Neural cell (in vitro differentiated cells): ENCODE results near the gene SFMBT2. TPM values are rescaled to one million over a fixed set of nuclear protein-coding genes. Genes with fewer than 3 reads are reported as not detected.

Experiments used
- H2AFZ ChIP-seq: fragments of 200-600, 300-800 bp; sonication (generic), shearing (Covaris generic); 2 replicates; pipeline ENCODE4 v1.6.0; 2014; ENCODE audit warnings: low read depth, mild to moderate bottlenecking, antibody characterized with exemption, low read length, moderate library complexity
- H3F3A ChIP-seq: fragments of 200-600 bp; shearing (Covaris generic); 2 replicates; pipeline ENCODE4 v1.6.1; 2016; ENCODE audit warnings: mild to moderate bottlenecking, moderate library complexity, mixed read lengths, antibody characterized with exemption, low read length; ENCODE audit not compliant: insufficient read depth, poor library complexity, severe bottlenecking
- H3K27ac ChIP-seq: fragments of 200-600, 300-800 bp; sonication (generic), shearing (Covaris generic); 2 replicates; pipeline ENCODE4 v1.5.1; 2014; ENCODE audit warnings: mild to moderate bottlenecking, low read length, moderate library complexity
- H3K27me3 ChIP-seq: fragments of 300-800, 200-600 bp; sonication (generic), shearing (Covaris generic); 2 replicates; pipeline ENCODE4 v1.6.0; 2014; ENCODE audit warnings: mild to moderate bottlenecking, low read depth, low read length, moderate library complexity; ENCODE audit not compliant: insufficient read depth
- H3K36me3 ChIP-seq: fragments of 300-800, 200-600 bp; sonication (generic), shearing (Covaris generic); 2 replicates; pipeline ENCODE4 v1.5.1; 2014; ENCODE audit warnings: mild to moderate bottlenecking, antibody characterized with exemption, low read length, moderate library complexity; ENCODE audit not compliant: insufficient read depth
- H3K4me2 ChIP-seq: fragments of 300-800, 200-600 bp; sonication (generic), shearing (Covaris generic); 2 replicates; pipeline ENCODE4 v1.6.0; 2014; ENCODE audit warnings: mild to moderate bottlenecking, low read length
- H3K4me3 ChIP-seq: fragments of 300-800, 200-600 bp; sonication (generic), shearing (Covaris generic); 2 replicates; pipeline ENCODE4 v1.5.1; 2014; ENCODE audit warnings: mild to moderate bottlenecking, low read length, moderate library complexity
- H3K79me2 ChIP-seq: fragments of 200-600 bp; shearing (Covaris generic); replicated peaks from 2 replicates; pipeline ENCODE4 v1.6.0; 2014; ENCODE audit warnings: mild to moderate bottlenecking, low read length, moderate library complexity; ENCODE audit not compliant: insufficient read depth
- H3K9ac ChIP-seq: fragments of 300-800, 200-600 bp; sonication (generic), shearing (Covaris generic); 2 replicates; pipeline ENCODE4 v1.6.1; 2016; ENCODE audit warnings: mild to moderate bottlenecking, low read length, mixed read lengths
- H3K9me2 ChIP-seq: fragments of 200-600 bp; shearing (Covaris generic); 2 replicates; pipeline ENCODE4 v1.6.1; 2016; ENCODE audit warnings: mild to moderate bottlenecking, low read length, mixed read lengths; ENCODE audit not compliant: insufficient read depth
- H3K9me3 ChIP-seq: fragments of 200-600, 300-800 bp; sonication (generic), shearing (Covaris generic); 2 replicates; pipeline ENCODE4 v1.6.1; 2016; ENCODE audit warnings: mild to moderate bottlenecking, mixed run types, low read length, moderate library complexity, mixed read lengths
- H4K20me1 ChIP-seq: fragments of 200-600 bp; shearing (Covaris generic); 2 replicates; pipeline ENCODE4 v1.6.1; 2016; ENCODE audit warnings: mild to moderate bottlenecking, mixed run types; ENCODE audit not compliant: insufficient read depth
- EP300 ChIP-seq: fragments of 450-650 bp; conservative IDR thresholded peaks from 2 replicates; pipeline ENCODE4 v1.6.1; 2014; ENCODE audit warnings: antibody characterized with exemption, mild to moderate bottlenecking, moderate library complexity; ENCODE audit not compliant: poor library complexity, severe bottlenecking
- EZH2 ChIP-seq: fragments of 200-600, 300-800 bp; shearing (Covaris generic), sonication (generic); IDR thresholded peaks from 2 replicates; pipeline ENCODE4 v1.6.1; 2014; ENCODE audit warnings: antibody characterized with exemption, low read length, borderline replicate concordance, mild to moderate bottlenecking; ENCODE audit not compliant: insufficient read depth, poor library complexity, severe bottlenecking
- MXI1 ChIP-seq: fragments of 450-650 bp; conservative IDR thresholded peaks from 2 replicates; pipeline ENCODE4 v1.6.1; 2014; ENCODE audit warnings: antibody characterized with exemption, mild to moderate bottlenecking; ENCODE audit not compliant: poor library complexity, severe bottlenecking
- POLR2AphosphoS5 ChIP-seq: IDR thresholded peaks from 2 replicates; pipeline ENCODE4 v1.6.1; 2012
- RAD21 ChIP-seq: fragments of 450-650 bp; conservative IDR thresholded peaks from 2 replicates; pipeline ENCODE4 v1.6.1; 2014; ENCODE audit warnings: antibody characterized with exemption, mild to moderate bottlenecking, moderate library complexity
- REST ChIP-seq: IDR thresholded peaks from 2 replicates; pipeline ENCODE4 v1.6.1; 2012; ENCODE audit warnings: borderline replicate concordance
- SMC3 ChIP-seq: fragments of 450-650 bp; conservative IDR thresholded peaks from 2 replicates; pipeline ENCODE4 v1.6.1; 2014; ENCODE audit warnings: antibody characterized with exemption, mild to moderate bottlenecking, moderate library complexity; ENCODE audit not compliant: poor library complexity
- TAF1 ChIP-seq: IDR thresholded peaks from 2 replicates; pipeline ENCODE4 v1.6.1; 2012; ENCODE audit warnings: low read depth
- polyA plus RNA-seq: library from polyadenylated mRNA; depleted of rRNA; stranded (reverse); fragments of >200 nt; gene quantifications from 2 replicates; pipeline ENCODE4 v1.2.3, GENCODE V29; 2014

SFMBT2 gene
- polyA plus RNA-seq, 1 donor from 2014 or later = 1.3 TPM

GRCh38 chr10:7188456-7189050 is 222.3 kb downstream of the SFMBT2 start:
- no peak overlapping the region for H3K27ac ChIP-seq
- H3K4me3 ChIP-seq = no peak overlapping the region
- no peak overlapping the region for H3K9ac ChIP-seq
- H3K4me2 ChIP-seq = no peak overlapping the region
- H3K36me3 ChIP-seq = no peaks in the 10 kb centered on the region
- H3K27me3 ChIP-seq = no peaks in the 10 kb centered on the region
- H3K9me3 ChIP-seq = no peaks in the 10 kb centered on the region
- H3K9me2 ChIP-seq = no peaks in the 10 kb centered on the region
- no peak overlapping the region for H2AFZ ChIP-seq
- H4K20me1 ChIP-seq = no peaks in the 10 kb centered on the region
- no peak for TF ChIP-seq TAF1
- TF ChIP-seq EP300 = no peak
- no peak for TF ChIP-seq MXI1
- H3F3A ChIP-seq = no peaks in the 10 kb centered on the region
- H3K79me2 ChIP-seq = no peaks in the 10 kb centered on the region

GRCh38 chr10:7186387-7187018 is 224.3 kb downstream of the SFMBT2 start:
- H3K27ac ChIP-seq = no peak overlapping the region
- no peak overlapping the region for H3K4me3 ChIP-seq

GRCh38 chr10:7185367-7185690 is 225.5 kb downstream of the SFMBT2 start:
- H3K4me3 ChIP-seq = no peak overlapping the region
- H4K20me1 ChIP-seq = no peaks in the 10 kb centered on the region
- no peaks in the 10 kb centered on the region for H3K9me3 ChIP-seq
- TF ChIP-seq SMC3 = no peak
- TF ChIP-seq REST = no peak
- TF ChIP-seq TAF1 = no peak
- TF ChIP-seq MXI1 = no peak
- TF ChIP-seq RAD21 = no peak
- no peak for TF ChIP-seq EP300
- no peak overlapping the region for H3K9ac ChIP-seq
- H3K27ac ChIP-seq = no peak overlapping the region
- no peaks in the 10 kb centered on the region for H3K27me3 ChIP-seq
- H3K36me3 ChIP-seq = no peaks in the 10 kb centered on the region
- H3K79me2 ChIP-seq = no peaks in the 10 kb centered on the region
- no peak overlapping the region for H2AFZ ChIP-seq
- no peaks in the 10 kb centered on the region for H3F3A ChIP-seq
- H3K4me2 ChIP-seq = no peak overlapping the region
- no peaks in the 10 kb centered on the region for H3K9me2 ChIP-seq

More at GRCh38 chr10:7186387-7187018, 224.3 kb downstream of the SFMBT2 start:
- TF ChIP-seq POLR2AphosphoS5 (peak; percentile 13), EP300 (peak; percentile 11), EZH2 (no peak)
- no peaks in the 10 kb centered on the region for H3K9me2 ChIP-seq
- no peak overlapping the region for H2AFZ ChIP-seq
- no peaks in the 10 kb centered on the region for H3K79me2 ChIP-seq
- H3K4me2 ChIP-seq = no peak overlapping the region
- H3K27me3 ChIP-seq = no peaks in the 10 kb centered on the region
- no peaks in the 10 kb centered on the region for H4K20me1 ChIP-seq
- no peaks in the 10 kb centered on the region for H3K36me3 ChIP-seq
- H3K9me3 ChIP-seq = no peaks in the 10 kb centered on the region
- no peaks in the 10 kb centered on the region for H3F3A ChIP-seq
- no peak overlapping the region for H3K9ac ChIP-seq
